ENCODE measurements around the gene KCNK2.

DNA sequence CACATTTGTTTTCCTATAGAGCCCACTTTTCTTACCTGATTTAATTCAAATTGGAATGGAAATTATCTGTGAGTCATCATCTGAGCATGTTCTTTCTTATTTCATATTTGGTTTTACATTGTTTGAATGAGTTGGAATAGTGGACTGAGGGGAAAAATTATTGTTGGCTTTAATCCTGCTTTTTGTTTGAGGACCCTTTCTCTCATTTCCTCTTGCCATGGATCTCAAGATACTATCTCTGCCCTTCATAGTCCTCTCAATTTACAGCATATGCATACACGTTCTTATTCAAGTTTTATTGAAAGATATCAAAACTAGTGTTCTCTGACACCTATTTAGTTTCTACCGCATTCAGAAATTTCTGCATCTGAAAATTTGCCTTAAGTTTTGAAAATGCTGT, 5.1 kb downstream of the KCNK2 start:
- TF ChIP-seq, protein P1, sequence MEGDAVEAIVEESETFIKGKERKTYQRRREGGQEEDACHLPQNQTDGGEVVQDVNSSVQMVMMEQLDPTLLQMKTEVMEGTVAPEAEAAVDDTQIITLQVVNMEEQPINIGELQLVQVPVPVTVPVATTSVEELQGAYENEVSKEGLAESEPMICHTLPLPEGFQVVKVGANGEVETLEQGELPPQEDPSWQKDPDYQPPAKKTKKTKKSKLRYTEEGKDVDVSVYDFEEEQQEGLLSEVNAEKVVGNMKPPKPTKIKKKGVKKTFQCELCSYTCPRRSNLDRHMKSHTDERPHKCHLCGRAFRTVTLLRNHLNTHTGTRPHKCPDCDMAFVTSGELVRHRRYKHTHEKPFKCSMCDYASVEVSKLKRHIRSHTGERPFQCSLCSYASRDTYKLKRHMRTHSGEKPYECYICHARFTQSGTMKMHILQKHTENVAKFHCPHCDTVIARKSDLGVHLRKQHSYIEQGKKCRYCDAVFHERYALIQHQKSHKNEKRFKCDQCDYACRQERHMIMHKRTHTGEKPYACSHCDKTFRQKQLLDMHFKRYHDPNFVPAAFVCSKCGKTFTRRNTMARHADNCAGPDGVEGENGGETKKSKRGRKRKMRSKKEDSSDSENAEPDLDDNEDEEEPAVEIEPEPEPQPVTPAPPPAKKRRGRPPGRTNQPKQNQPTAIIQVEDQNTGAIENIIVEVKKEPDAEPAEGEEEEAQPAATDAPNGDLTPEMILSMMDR (optimal IDR thresholded peaks at IDR 0.05 in 1 of 3, IDR thresholded peaks at IDR 0.05 in 1 of 3, conservative IDR thresholded peaks at IDR 0.05 in 1 of 3; ENCODE audit: extremely low read depth in 1 of 3, insufficient read depth in 2 of 3, low read length in 3 of 3): no peak
- no peak for TF ChIP-seq EZH2 (IDR thresholded peaks at IDR 0.05; ENCODE audit: low read length)

All from keratinocyte (primary cell).